ENCODE results near the gene TST. TPM values are rescaled to one million over a fixed set of nuclear protein-coding genes. Genes with fewer than 3 reads are reported as not detected.

Gene TST
- polyA plus RNA-seq, 2 of the 4 experiments (the other 2 are of a cell fraction) = 43.2 to 50.1 TPM

DNA sequence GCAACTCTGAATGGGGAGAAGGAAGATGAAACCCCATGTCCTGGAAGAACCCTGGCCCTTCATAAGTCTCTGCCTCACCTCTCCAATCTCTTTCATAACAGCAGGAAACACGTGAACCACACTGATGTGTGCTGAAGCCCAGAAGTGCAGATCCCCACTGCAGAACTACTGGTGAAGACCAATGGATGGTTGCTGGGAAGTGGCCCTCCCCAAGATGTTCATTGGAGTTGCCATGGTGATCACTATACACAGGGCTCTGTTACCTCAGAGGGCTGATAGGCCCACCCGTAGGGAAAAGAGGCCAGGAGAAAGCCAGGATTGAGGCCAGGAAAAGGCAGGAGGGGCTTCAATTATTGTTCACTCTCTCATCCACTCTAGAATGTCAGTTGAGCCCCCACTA, 11.6 kb downstream of the TST start:
- Histone ChIP-seq H3K9me3 (no peaks in the 10 kb centered on the region; the same call in 2 of the 3 replicates), H3K27ac (no peak overlapping the region), H3K4me2 (no peak overlapping the region), H3K4me3 (no peak overlapping the region), H3K4me1 (peaks cover 8% of the 10 kb centered on the region)
- DNase-seq (ENCODE audit: low read depth in 1 of 2, low spot score in 1 of 2) = no peak
- CTCF ChIA-PET = interaction anchor here (1.0 to 1.5 kb wide), 2 partner anchors 9 to 150 kb away, joined by 3 read pairs; no protein-coding TSS in a partner anchor
- POLR2A ChIA-PET = no interaction called here
- no peak for TF ChIP-seq ZC3H11A (IDR thresholded peaks at IDR 0.05)
- TF ChIP-seq, protein P1, sequence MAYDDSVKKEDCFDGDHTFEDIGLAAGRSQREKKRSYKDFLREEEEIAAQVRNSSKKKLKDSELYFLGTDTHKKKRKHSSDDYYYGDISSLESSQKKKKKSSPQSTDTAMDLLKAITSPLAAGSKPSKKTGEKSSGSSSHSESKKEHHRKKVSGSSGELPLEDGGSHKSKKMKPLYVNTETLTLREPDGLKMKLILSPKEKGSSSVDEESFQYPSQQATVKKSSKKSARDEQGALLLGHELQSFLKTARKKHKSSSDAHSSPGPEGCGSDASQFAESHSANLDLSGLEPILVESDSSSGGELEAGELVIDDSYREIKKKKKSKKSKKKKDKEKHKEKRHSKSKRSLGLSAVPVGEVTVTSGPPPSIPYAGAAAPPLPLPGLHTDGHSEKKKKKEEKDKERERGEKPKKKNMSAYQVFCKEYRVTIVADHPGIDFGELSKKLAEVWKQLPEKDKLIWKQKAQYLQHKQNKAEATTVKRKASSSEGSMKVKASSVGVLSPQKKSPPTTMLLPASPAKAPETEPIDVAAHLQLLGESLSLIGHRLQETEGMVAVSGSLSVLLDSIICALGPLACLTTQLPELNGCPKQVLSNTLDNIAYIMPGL (CRISPR knock-in tag; IDR thresholded peaks at IDR 0.05; ENCODE audit: borderline replicate concordance) = no peak
- TF ChIP-seq, protein P2, sequence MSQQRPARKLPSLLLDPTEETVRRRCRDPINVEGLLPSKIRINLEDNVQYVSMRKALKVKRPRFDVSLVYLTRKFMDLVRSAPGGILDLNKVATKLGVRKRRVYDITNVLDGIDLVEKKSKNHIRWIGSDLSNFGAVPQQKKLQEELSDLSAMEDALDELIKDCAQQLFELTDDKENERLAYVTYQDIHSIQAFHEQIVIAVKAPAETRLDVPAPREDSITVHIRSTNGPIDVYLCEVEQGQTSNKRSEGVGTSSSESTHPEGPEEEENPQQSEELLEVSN (IDR thresholded peaks at IDR 0.05; ENCODE audit: borderline replicate concordance, low read depth) = no peak
- TF ChIP-seq POLR2A (IDR thresholded peaks at IDR 0.05; ENCODE audit: low read length) = no peak
- no peak for TF ChIP-seq KDM1A (IDR thresholded peaks at IDR 0.05; ENCODE audit: low read depth)
- TF ChIP-seq NFE2L2 (conservative IDR thresholded peaks at IDR 0.05; ENCODE audit: low read length) = no peak
- TF ChIP-seq POLR2AphosphoS2 (conservative IDR thresholded peaks at IDR 0.05; ENCODE audit: low read length) = no peak
- no peak for TF ChIP-seq ZNF302 (CRISPR knock-in tag; IDR thresholded peaks at IDR 0.05)
- no peak for TF ChIP-seq HEYL (CRISPR knock-in tag; IDR thresholded peaks at IDR 0.05)
- no peak for TF ChIP-seq CHD4 (IDR thresholded peaks at IDR 0.05; ENCODE audit: borderline replicate concordance)
- no peak for TF ChIP-seq TP53 (CRISPR knock-in tag; IDR thresholded peaks at IDR 0.05)
- TF ChIP-seq, protein P3, sequence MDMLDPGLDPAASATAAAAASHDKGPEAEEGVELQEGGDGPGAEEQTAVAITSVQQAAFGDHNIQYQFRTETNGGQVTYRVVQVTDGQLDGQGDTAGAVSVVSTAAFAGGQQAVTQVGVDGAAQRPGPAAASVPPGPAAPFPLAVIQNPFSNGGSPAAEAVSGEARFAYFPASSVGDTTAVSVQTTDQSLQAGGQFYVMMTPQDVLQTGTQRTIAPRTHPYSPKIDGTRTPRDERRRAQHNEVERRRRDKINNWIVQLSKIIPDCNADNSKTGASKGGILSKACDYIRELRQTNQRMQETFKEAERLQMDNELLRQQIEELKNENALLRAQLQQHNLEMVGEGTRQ (IDR thresholded peaks at IDR 0.05) = no peak
- TF ChIP-seq RFX5 (IDR thresholded peaks at IDR 0.05) = no peak
- TF ChIP-seq HDAC2 (IDR thresholded peaks at IDR 0.05) = no peak
- 25% methylated on average over 1 of the region's 2 CpGs for WGBS (ENCODE audit: missing lambda C conversion rate)
- FAIRE-seq = no peak
- ATAC-seq = no peak

DNA sequence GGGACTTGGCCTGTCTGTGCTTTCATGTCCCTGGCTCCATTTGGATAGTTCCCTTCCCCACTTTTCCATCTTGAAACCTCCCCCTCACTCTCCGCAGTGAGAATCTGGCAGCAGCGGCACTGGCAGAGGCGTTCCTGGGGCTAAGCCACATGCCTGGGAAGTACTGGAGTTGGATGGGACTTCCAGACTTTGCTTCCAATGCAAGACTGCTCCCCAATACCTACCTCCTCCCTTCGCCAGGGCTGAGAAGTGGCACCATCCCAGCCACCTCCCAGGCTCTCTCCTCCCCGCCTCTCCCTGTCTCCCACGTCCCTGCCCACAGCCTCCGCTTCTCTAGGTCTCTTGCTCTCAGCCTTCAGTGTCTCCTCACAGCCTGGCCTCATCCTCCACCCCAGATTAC, 16.6 kb downstream of the TST start:
- TF ChIP-seq HOXB5 (CRISPR knock-in tag; IDR thresholded peaks at IDR 0.05) (no peak), CHD4 (IDR thresholded peaks at IDR 0.05; ENCODE audit: borderline replicate concordance) (no peak), NPAS2 (CRISPR knock-in tag; IDR thresholded peaks at IDR 0.05; ENCODE audit: borderline replicate concordance) (no peak), ZNF302 (CRISPR knock-in tag; IDR thresholded peaks at IDR 0.05) (no peak), RFX5 (IDR thresholded peaks at IDR 0.05) (no peak), EHF (CRISPR knock-in tag; IDR thresholded peaks at IDR 0.05) (no peak), POLR2AphosphoS2 (conservative IDR thresholded peaks at IDR 0.05; ENCODE audit: low read length) (no peak), HOXB13 (CRISPR knock-in tag; IDR thresholded peaks at IDR 0.05; ENCODE audit: low read depth) (no peak)
- TF ChIP-seq, protein P4, sequence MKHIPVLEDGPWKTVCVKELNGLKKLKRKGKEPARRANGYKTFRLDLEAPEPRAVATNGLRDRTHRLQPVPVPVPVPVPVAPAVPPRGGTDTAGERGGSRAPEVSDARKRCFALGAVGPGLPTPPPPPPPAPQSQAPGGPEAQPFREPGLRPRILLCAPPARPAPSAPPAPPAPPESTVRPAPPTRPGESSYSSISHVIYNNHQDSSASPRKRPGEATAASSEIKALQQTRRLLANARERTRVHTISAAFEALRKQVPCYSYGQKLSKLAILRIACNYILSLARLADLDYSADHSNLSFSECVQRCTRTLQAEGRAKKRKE (CRISPR knock-in tag; IDR thresholded peaks at IDR 0.05; ENCODE audit: low read depth) = no peak
- TF ChIP-seq, protein P5, sequence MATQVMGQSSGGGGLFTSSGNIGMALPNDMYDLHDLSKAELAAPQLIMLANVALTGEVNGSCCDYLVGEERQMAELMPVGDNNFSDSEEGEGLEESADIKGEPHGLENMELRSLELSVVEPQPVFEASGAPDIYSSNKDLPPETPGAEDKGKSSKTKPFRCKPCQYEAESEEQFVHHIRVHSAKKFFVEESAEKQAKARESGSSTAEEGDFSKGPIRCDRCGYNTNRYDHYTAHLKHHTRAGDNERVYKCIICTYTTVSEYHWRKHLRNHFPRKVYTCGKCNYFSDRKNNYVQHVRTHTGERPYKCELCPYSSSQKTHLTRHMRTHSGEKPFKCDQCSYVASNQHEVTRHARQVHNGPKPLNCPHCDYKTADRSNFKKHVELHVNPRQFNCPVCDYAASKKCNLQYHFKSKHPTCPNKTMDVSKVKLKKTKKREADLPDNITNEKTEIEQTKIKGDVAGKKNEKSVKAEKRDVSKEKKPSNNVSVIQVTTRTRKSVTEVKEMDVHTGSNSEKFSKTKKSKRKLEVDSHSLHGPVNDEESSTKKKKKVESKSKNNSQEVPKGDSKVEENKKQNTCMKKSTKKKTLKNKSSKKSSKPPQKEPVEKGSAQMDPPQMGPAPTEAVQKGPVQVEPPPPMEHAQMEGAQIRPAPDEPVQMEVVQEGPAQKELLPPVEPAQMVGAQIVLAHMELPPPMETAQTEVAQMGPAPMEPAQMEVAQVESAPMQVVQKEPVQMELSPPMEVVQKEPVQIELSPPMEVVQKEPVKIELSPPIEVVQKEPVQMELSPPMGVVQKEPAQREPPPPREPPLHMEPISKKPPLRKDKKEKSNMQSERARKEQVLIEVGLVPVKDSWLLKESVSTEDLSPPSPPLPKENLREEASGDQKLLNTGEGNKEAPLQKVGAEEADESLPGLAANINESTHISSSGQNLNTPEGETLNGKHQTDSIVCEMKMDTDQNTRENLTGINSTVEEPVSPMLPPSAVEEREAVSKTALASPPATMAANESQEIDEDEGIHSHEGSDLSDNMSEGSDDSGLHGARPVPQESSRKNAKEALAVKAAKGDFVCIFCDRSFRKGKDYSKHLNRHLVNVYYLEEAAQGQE (IDR thresholded peaks at IDR 0.05) = no peak
- TF ChIP-seq, protein P6, sequence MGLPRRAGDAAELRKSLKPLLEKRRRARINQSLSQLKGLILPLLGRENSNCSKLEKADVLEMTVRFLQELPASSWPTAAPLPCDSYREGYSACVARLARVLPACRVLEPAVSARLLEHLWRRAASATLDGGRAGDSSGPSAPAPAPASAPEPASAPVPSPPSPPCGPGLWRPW (IDR thresholded peaks at IDR 0.05) = no peak
- WGBS (ENCODE audit: missing lambda C conversion rate) = 89% methylated on average over 7 of the region's 7 CpGs
- no peak overlapping the region for H3K27ac ChIP-seq
- no peak for FAIRE-seq
- peaks cover 12% of the 10 kb centered on the region for H3K4me1 ChIP-seq
- no peak for ATAC-seq
- H3K4me2 ChIP-seq = no peak overlapping the region
- DNase-seq (ENCODE audit: low read depth in 1 of 2, low spot score in 1 of 2) = no peak
- CTCF ChIA-PET = interaction anchor here (1.5 kb wide), 1 partner anchor 19 kb away, joined by 5 read pairs; no protein-coding TSS in a partner anchor
- POLR2A ChIA-PET = no interaction called here
- H3K4me3 ChIP-seq = no peak overlapping the region
- H3K9me3 ChIP-seq = no peaks in the 10 kb centered on the region; the same call in 2 of the 3 replicates
